C4-2B (cell line): ENCODE data around the gene ANKH.

Source experiments
- ZFX ChIP-seq: fragments of 450-650 bp; IDR thresholded peaks from 2 replicates; pipeline ENCODE4 v1.6.1; 2017
- TF ChIP-seq, protein P1 (sequence below): fragments of 450-650 bp; conservative IDR thresholded peaks from 2 replicates; pipeline ENCODE4 v1.5.1; 2017; ENCODE audit warnings: mild to moderate bottlenecking

DNA sequence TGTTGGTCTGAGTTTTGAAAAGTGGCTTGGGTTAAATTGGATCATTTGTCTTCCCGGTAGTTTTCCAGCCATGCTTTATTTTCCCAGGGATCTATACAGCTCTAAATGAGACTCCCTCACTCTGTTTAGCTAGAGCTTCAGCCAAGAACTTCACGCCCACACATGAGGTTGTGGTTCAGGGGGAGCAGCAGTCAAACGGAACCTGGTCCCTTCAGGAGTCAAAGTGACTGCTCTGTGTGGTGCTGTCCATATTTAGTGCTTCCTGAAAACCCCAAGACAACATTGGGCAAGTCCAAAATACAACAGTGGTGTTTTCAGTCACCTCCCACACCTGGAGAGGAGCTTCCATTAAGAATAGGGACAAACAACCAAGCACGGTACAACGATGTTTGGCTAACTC, 90.5 kb downstream of the ANKH start:
- TF ChIP-seq ZFX, result no peak
- TF ChIP-seq, protein P1, sequence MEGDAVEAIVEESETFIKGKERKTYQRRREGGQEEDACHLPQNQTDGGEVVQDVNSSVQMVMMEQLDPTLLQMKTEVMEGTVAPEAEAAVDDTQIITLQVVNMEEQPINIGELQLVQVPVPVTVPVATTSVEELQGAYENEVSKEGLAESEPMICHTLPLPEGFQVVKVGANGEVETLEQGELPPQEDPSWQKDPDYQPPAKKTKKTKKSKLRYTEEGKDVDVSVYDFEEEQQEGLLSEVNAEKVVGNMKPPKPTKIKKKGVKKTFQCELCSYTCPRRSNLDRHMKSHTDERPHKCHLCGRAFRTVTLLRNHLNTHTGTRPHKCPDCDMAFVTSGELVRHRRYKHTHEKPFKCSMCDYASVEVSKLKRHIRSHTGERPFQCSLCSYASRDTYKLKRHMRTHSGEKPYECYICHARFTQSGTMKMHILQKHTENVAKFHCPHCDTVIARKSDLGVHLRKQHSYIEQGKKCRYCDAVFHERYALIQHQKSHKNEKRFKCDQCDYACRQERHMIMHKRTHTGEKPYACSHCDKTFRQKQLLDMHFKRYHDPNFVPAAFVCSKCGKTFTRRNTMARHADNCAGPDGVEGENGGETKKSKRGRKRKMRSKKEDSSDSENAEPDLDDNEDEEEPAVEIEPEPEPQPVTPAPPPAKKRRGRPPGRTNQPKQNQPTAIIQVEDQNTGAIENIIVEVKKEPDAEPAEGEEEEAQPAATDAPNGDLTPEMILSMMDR, result no peak
